GM21526 (cell line): ENCODE data around the gene ZNF282.
"Not testable (repeated sequence)": the region's sequence is repeated elsewhere in the genome, so short reads cannot be mapped to it uniquely, and the experiment has no call there.

Experiments used
- ATAC-seq: cut with Tn5 transposase; IDR thresholded peaks from one replicate; pipeline ENCODE4 v1.9.1; 2021; ENCODE audit warnings: moderate library complexity; ENCODE audit not compliant: unreplicated experiment, low FRiP score

The ZNF282 gene

GRCh38 chr7:149223176-149223575 lies 27.8 kb downstream of the ZNF282 start:
- ATAC-seq, result no peak

- no peak for ATAC-seq
Observed at GRCh38 chr7:149223761-149224160, 28.4 kb downstream of the ZNF282 start.

GRCh38 chr7:149224352-149224751 lies 29.0 kb downstream of the ZNF282 start:
- no peak for ATAC-seq

GRCh38 chr7:149225106-149225505 lies 29.8 kb downstream of the ZNF282 start:
- no peak for ATAC-seq

- ATAC-seq, result no peak
Observed at GRCh38 chr7:149225656-149226055, 30.3 kb downstream of the ZNF282 start.

GRCh38 chr7:149226366-149226765 lies 31.0 kb downstream of the ZNF282 start:
- not testable (repeated sequence) for ATAC-seq

- no peak for ATAC-seq
Observed at GRCh38 chr7:149226840-149227494, 31.6 kb downstream of the ZNF282 start.

GRCh38 chr7:149228831-149229471 lies 33.6 kb downstream of the ZNF282 start:
- no peak for ATAC-seq

- no peak for ATAC-seq
Observed at GRCh38 chr7:149229526-149229925, 34.2 kb downstream of the ZNF282 start.

- ATAC-seq, result no peak
Observed at GRCh38 chr7:149232362-149232761, 37.0 kb downstream of the ZNF282 start.

- ATAC-seq, result not testable (repeated sequence)
Observed at GRCh38 chr7:149233655-149234204, 38.4 kb downstream of the ZNF282 start.

- no peak for ATAC-seq
Observed at GRCh38 chr7:149237502-149237901, 42.2 kb downstream of the ZNF282 start.

GRCh38 chr7:149238051-149238450 lies 42.7 kb downstream of the ZNF282 start:
- no peak for ATAC-seq

GRCh38 chr7:149239345-149240143 lies 44.2 kb downstream of the ZNF282 start, which contains the start of gene ZNF212:
Gene ZNF212 (plus strand): TSS chr7:149239651. CDS start chr7:149239779, 128 bp downstream.
- ATAC-seq, result peak; percentile 96

GRCh38 chr7:149240637-149241036 lies 45.3 kb downstream of the ZNF282 start:
- ATAC-seq, result no peak

GRCh38 chr7:149241696-149242095 lies 46.4 kb downstream of the ZNF282 start:
- ATAC-seq, result no peak

GRCh38 chr7:149245244-149245643 lies 49.9 kb downstream of the ZNF282 start:
- ATAC-seq, result no peak

- no peak for ATAC-seq
Observed at GRCh38 chr7:149245744-149246143, 50.4 kb downstream of the ZNF282 start.

- ATAC-seq, result no peak
Observed at GRCh38 chr7:149248777-149249176, 53.4 kb downstream of the ZNF282 start.

- ATAC-seq, result not testable (repeated sequence)
Observed at GRCh38 chr7:149250151-149250550, 54.8 kb downstream of the ZNF282 start.

- not testable (repeated sequence) for ATAC-seq
Observed at GRCh38 chr7:149251518-149251917, 56.2 kb downstream of the ZNF282 start.
